ENCODE data around the gene UBR4. TPM values are rescaled to one million over a fixed set of nuclear protein-coding genes. Genes with fewer than 3 reads are reported as not detected.

Gene UBR4
- total and polyA plus RNA-seq, 2 of the 8 experiments (the other 6 are each of a cell fraction or from before 2014, with no cell fraction given), result 139 to 152 TPM

DNA sequence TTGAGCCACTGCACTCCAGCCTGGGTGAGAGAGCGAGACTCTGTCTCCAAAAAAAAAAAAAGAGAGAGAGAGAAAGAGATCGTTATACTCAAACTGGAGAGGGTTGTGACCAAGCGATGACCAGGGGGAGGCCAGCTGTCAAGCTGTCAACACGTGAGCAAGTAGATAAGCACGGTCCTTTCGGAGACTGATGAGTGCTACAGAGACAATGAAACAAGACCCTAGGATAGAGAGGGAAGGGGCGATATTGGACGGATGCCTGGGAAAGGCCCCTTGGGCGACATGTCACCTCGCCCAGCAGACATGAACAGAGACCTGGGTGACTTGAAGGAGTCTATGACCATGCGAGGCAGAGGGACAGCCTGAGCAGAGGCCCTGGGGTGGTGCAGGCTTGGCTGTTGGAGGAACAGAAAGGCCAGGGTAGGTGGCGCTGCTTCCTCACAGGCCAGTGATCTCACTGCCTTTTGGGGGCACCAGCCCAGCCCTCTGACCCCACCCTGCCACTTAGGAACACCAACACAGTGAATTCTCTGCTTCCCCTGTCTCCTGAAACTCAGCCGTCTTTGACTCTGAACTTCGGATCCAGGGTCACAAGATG, 152.8 kb downstream of the UBR4 start:
- Histone ChIP-seq H3K27ac (ENCODE audit: low read depth, low read length) (peak overlapping the region; percentile 32; the same call in 1 of the 2 replicates), H3K36me3 (ENCODE audit: control insufficient read depth in 2 of 4, insufficient read depth in 4 of 4, low read length in 3 of 4) (no peaks in the 10 kb centered on the region)

More for the DNA sequence above, 152.8 kb downstream of the UBR4 start:
- no peak overlapping the region for H2BK20ac ChIP-seq (ENCODE audit: low read length)
- H2BK5ac ChIP-seq (ENCODE audit: low read depth, low read length), result no peak overlapping the region
- no peak overlapping the region for H3K18ac ChIP-seq (ENCODE audit: extremely low read depth, low read length)
- no peak overlapping the region for H3K4me3 ChIP-seq (ENCODE audit: extremely low read depth in 1 of 4, insufficient read depth in 2 of 4, low read depth in 3 of 4, low read length in 4 of 4)
- no peak overlapping the region for H2BK15ac ChIP-seq (ENCODE audit: low read length)
- no peak overlapping the region; the same call in 1 of the 2 replicates for H2BK12ac ChIP-seq (ENCODE audit: low read depth, low read length)
- no peak overlapping the region for H2AFZ ChIP-seq (ENCODE audit: low read length)
- H4K91ac ChIP-seq (replicated peaks; ENCODE audit: insufficient read length, low read length), result no peak overlapping the region
- no peaks in the 10 kb centered on the region; the same call in 1 of the 2 replicates for H3K79me1 ChIP-seq (ENCODE audit: low read depth, low read length)
- 85% methylated on average over 13 of the region's 14 CpGs; no CpG with 5 or more reads in 1 of the 2 experiments for WGBS, 2 experiments (ENCODE audit: extremely low coverage in 1 of 2, insufficient coverage in 1 of 2, insufficient read length in 1 of 2, insufficient replicate concordance in 2 of 2, low coverage in 1 of 2, low lambda C conversion rate in 2 of 2, missing lambda C conversion rate in 1 of 2)
- FAIRE-seq (no peak), DNase-seq (ENCODE audit: low read depth in 1 of 2, low spot score in 2 of 2) (no peak)
- no peak overlapping the region for H4K8ac ChIP-seq (ENCODE audit: extremely low read depth, insufficient read depth, low read length)
- H3K9me3 ChIP-seq (ENCODE audit: insufficient read depth in 2 of 2, low read depth in 1 of 2, low read length in 1 of 2), result peaks cover 0 to 1% of the 10 kb centered on the region in 2 experiments; a peak in 1 of 4 replicates
- H3K23ac ChIP-seq (ENCODE audit: insufficient read length), result no peak overlapping the region
- no peak overlapping the region for H3K9ac ChIP-seq (replicated peaks in 1 of 4; ENCODE audit: extremely low read depth in 1 of 4, low read depth in 3 of 4, low read length in 3 of 4)
- no peak overlapping the region for H3K56ac ChIP-seq (replicated peaks; ENCODE audit: insufficient read length, low read depth, low read length)
- ChIA-PET POLR2A (ENCODE audit: partially characterized antibody) (no interaction called here), CTCF (ENCODE audit: partially characterized antibody) (interaction anchor here (0.8 to 1.8 kb wide), 6 partner anchors 14 to 160 kb away, joined by 3 to 5 read pairs (median 4); no protein-coding TSS in a partner anchor)
- H4K20me1 ChIP-seq (replicated peaks in 1 of 2; ENCODE audit: control insufficient read depth in 1 of 2, insufficient read depth in 2 of 2, low read length in 2 of 2), result no peaks in the 10 kb centered on the region
- no peak overlapping the region for H4K5ac ChIP-seq (ENCODE audit: insufficient read length, low read depth, low read length)
- TF ChIP-seq, protein P1, sequence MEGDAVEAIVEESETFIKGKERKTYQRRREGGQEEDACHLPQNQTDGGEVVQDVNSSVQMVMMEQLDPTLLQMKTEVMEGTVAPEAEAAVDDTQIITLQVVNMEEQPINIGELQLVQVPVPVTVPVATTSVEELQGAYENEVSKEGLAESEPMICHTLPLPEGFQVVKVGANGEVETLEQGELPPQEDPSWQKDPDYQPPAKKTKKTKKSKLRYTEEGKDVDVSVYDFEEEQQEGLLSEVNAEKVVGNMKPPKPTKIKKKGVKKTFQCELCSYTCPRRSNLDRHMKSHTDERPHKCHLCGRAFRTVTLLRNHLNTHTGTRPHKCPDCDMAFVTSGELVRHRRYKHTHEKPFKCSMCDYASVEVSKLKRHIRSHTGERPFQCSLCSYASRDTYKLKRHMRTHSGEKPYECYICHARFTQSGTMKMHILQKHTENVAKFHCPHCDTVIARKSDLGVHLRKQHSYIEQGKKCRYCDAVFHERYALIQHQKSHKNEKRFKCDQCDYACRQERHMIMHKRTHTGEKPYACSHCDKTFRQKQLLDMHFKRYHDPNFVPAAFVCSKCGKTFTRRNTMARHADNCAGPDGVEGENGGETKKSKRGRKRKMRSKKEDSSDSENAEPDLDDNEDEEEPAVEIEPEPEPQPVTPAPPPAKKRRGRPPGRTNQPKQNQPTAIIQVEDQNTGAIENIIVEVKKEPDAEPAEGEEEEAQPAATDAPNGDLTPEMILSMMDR (IDR thresholded peaks at IDR 0.05; ENCODE audit: control extremely low read depth in 1 of 3, insufficient read depth in 1 of 3, low read depth in 1 of 3, low read length in 3 of 3), result peak in 1 of 3 experiments; percentile 23; a peak in 1 of 4 replicates
- no peak for TF ChIP-seq SUZ12 (IDR thresholded peaks at IDR 0.05; ENCODE audit: low read length)
- peak; percentile 17 to 21; a peak in 2 of 4 replicates for TF ChIP-seq RAD21 (IDR thresholded peaks at IDR 0.05 in 1 of 2, conservative IDR thresholded peaks at IDR 0.05 in 1 of 2; ENCODE audit: low read depth in 2 of 2, low read length in 2 of 2)
- no peak overlapping the region for H3K14ac ChIP-seq (ENCODE audit: insufficient read length)
- H2AK5ac ChIP-seq (ENCODE audit: low read depth, low read length), result no peak overlapping the region
- peaks cover 0 to 3% (median 0%) of the 10 kb centered on the region in 4 experiments; a peak in 2 of 7 replicates for H3K4me1 ChIP-seq (replicated peaks in 1 of 4; ENCODE audit: control insufficient read depth in 3 of 4, insufficient read depth in 4 of 4, low read length in 3 of 4)
- no peaks in the 10 kb centered on the region for H3K27me3 ChIP-seq (replicated peaks in 1 of 4; ENCODE audit: control insufficient read depth in 3 of 4, extremely low read depth in 1 of 4, insufficient read depth in 3 of 4, low read length in 3 of 4)
- peaks cover 4% of the 10 kb centered on the region; the same call in 1 of the 2 replicates for H3K23me2 ChIP-seq (ENCODE audit: low read depth, low read length)
- H3K4ac ChIP-seq (replicated peaks; ENCODE audit: insufficient read length, low read depth, low read length), result no peak overlapping the region
- no peak overlapping the region for H2BK120ac ChIP-seq (replicated peaks; ENCODE audit: low read depth, low read length)
- H3K4me2 ChIP-seq (ENCODE audit: insufficient read depth in 1 of 2, low read depth in 2 of 2, low read length in 2 of 2), result no peak overlapping the region
- no peaks in the 10 kb centered on the region for H3K79me2 ChIP-seq (ENCODE audit: control insufficient read depth in 1 of 2, insufficient read depth in 2 of 2, low read length in 2 of 2)
